ENCODE measurements around the gene ETV3.

The ETV3 gene

GRCh38 chr1:157090196-157090647 lies 48.0 kb downstream of the ETV3 start:
- DNase-seq (ENCODE audit: low read depth) = peak; percentile 80
- H3K4me3 ChIP-seq (ENCODE audit: low read depth, low read length) = no peak overlapping the region
- TF ChIP-seq CTCF (IDR thresholded peaks at IDR 0.05; ENCODE audit: insufficient read depth, low read depth, low read length, missing control alignments) = peak; percentile 90

- no peak for DNase-seq (ENCODE audit: low read depth)
- no peak for TF ChIP-seq CTCF (IDR thresholded peaks at IDR 0.05; ENCODE audit: insufficient read depth, low read depth, low read length, missing control alignments)
- no peak overlapping the region for H3K4me3 ChIP-seq (ENCODE audit: low read depth, low read length)
These were observed 48.4 kb downstream of the ETV3 start for GRCh38 chr1:157089789-157090188.

GRCh38 chr1:157088607-157089006 lies 49.6 kb downstream of the ETV3 start:
- no peak for DNase-seq (ENCODE audit: low read depth)
- TF ChIP-seq CTCF (IDR thresholded peaks at IDR 0.05; ENCODE audit: insufficient read depth, low read depth, low read length, missing control alignments) = no peak
- H3K4me3 ChIP-seq (ENCODE audit: low read depth, low read length) = no peak overlapping the region

- no peak for DNase-seq (ENCODE audit: low read depth)
- no peak for TF ChIP-seq CTCF (IDR thresholded peaks at IDR 0.05; ENCODE audit: insufficient read depth, low read depth, low read length, missing control alignments)
- H3K4me3 ChIP-seq (ENCODE audit: low read depth, low read length) = no peak overlapping the region
These were observed 51.2 kb downstream of the ETV3 start for GRCh38 chr1:157087030-157087429.

GRCh38 chr1:157086299-157086698 lies 51.9 kb downstream of the ETV3 start:
- H3K4me3 ChIP-seq (ENCODE audit: low read depth, low read length) = no peak overlapping the region
- DNase-seq (ENCODE audit: low read depth) = no peak
- no peak for TF ChIP-seq CTCF (IDR thresholded peaks at IDR 0.05; ENCODE audit: insufficient read depth, low read depth, low read length, missing control alignments)

GRCh38 chr1:157085421-157085820 lies 52.8 kb downstream of the ETV3 start:
- no peak for TF ChIP-seq CTCF (IDR thresholded peaks at IDR 0.05; ENCODE audit: insufficient read depth, low read depth, low read length, missing control alignments)
- DNase-seq (ENCODE audit: low read depth) = no peak
- no peak overlapping the region for H3K4me3 ChIP-seq (ENCODE audit: low read depth, low read length)

GRCh38 chr1:157084720-157085119 lies 53.5 kb downstream of the ETV3 start:
- no peak for TF ChIP-seq CTCF (IDR thresholded peaks at IDR 0.05; ENCODE audit: insufficient read depth, low read depth, low read length, missing control alignments)
- DNase-seq (ENCODE audit: low read depth) = no peak
- H3K4me3 ChIP-seq (ENCODE audit: low read depth, low read length) = no peak overlapping the region

All from GM12865 (cell line).